Testis (tissue), 2 donors: ENCODE results near the gene PEF1.

ENCODE experiments used
- POLR2A ChIP-seq: fragments of 450-650 bp; IDR thresholded peaks from one replicate; pipeline ENCODE4 v1.6.1; 2017; ENCODE audit warnings: antibody characterized with exemption, mild to moderate bottlenecking, moderate library complexity
- TF ChIP-seq, protein P1 (sequence below), 3 experiments: fragments of 450-650 bp in 2 of 3; fragments of 200-600 bp in 1 of 3; sonication (generic) in 1 of 3; IDR thresholded peaks; one replicate each; pipeline ENCODE4 v1.5.1; 2016 to 2019; ENCODE audit warnings: antibody characterized with exemption in 3 of 3, mild to moderate bottlenecking in 2 of 3, moderate library complexity in 1 of 3

DNA sequence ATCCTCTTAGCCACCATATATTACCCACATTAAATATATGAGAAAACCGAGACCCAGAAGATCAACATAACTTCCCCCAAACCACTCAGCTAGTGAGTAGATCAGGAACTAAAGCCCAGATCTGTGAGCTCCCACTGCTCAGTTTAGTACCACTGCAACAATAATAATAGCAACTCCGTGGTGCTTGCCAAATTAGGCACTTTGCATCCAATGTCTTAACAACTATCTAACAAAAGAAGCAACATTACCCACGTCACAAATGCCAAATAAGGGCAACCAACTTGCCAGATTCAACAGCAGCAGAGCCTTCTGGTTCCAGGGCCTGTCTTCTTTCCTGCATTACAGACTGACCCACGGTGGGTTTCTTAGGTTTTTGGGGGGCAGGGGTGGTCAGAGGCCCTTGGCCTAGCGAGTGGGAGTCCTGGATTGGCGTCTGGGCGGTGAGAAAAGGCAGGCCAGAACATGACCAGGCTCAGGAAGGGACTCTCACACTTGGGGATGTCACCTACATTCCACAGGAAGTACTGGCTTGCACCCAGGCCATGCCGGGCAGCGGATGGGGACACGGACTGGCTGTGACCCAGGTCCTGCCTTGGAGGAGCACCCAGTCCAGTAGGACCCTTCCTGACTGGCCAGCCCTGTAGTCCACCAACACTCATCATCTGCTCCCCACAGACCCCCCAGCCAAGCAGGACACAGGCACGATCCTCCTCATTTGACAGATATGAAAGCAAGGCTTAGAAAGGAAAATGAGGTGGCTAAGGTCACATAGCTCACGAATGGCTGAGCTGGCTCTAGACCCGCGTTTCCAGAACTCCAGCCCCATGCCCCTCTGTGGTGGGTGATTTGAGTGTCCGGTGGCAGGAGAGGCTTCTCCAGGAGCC, 22.6 kb downstream of the PEF1 start:
- TF ChIP-seq, protein P1, sequence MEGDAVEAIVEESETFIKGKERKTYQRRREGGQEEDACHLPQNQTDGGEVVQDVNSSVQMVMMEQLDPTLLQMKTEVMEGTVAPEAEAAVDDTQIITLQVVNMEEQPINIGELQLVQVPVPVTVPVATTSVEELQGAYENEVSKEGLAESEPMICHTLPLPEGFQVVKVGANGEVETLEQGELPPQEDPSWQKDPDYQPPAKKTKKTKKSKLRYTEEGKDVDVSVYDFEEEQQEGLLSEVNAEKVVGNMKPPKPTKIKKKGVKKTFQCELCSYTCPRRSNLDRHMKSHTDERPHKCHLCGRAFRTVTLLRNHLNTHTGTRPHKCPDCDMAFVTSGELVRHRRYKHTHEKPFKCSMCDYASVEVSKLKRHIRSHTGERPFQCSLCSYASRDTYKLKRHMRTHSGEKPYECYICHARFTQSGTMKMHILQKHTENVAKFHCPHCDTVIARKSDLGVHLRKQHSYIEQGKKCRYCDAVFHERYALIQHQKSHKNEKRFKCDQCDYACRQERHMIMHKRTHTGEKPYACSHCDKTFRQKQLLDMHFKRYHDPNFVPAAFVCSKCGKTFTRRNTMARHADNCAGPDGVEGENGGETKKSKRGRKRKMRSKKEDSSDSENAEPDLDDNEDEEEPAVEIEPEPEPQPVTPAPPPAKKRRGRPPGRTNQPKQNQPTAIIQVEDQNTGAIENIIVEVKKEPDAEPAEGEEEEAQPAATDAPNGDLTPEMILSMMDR (IDR thresholded peaks at IDR 0.05): no peak
- no peak for TF ChIP-seq POLR2A
